Measurements from ENCODE around the gene ZBTB24.
A peak's percentile ranks its signal among the peaks of the same experiment; 100 is the strongest.

The ZBTB24 gene

DNA sequence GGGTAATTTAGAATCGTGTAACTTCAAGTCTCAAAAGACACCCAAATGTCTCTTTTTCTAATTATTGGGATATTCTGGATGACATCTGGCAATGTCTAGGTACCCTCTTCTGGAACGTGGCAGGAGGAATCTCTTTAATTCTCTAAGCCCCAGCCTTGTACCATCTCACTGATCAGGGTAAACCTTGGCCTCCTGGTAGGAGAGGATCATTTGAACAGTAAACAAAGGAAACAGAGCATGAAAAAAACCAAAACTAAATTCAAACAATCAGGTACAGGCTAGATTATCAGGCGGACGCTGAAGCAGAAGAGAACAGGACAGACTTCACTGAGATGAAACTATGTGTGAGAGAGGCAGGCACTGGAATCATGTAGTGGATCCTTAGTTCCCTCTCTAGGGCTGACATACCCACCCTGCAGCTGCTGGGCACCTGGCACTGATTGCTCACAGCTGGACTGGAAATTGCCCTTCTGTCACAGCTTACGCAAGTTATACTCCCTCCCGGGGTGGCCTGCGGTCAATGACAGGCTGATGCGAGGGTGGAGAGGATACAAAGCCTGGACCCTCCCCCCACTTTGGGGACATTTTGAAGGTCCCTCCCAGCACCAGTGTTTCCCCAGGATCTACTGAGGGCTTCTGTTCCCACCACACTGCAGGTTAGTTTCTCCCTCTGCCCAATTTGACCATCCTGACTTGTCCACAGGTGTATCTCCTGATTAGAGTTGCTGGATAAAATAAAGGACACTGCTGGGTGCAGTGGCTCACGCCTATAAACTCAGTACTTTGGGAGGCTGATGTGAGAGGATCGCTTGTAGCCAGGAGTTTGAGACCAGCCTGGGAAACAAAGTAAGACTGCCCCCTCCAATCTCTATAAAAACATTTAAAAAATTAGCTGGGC is 20.6 kb upstream of the ZBTB24 start:
- Histone ChIP-seq H3K4me3 (ENCODE audit: low read depth, low read length) (no peak overlapping the region), H3K36me3 (ENCODE audit: control insufficient read depth, insufficient read depth, low read length) (no peaks in the 10 kb centered on the region), H3K4me1 (peaks cover 24% of the 10 kb centered on the region), H3K9me3 (ENCODE audit: control insufficient read depth, low read length) (no peaks in the 10 kb centered on the region), H3K27ac (peak overlapping the region; percentile 89), H2AFZ (peak overlapping the region; percentile 61), H3K9ac (no peak overlapping the region), H3K4me2 (ENCODE audit: low read length) (peak overlapping the region; percentile 0), H3K79me2 (no peaks in the 10 kb centered on the region), H3K27me3 (ENCODE audit: control insufficient read depth, insufficient read depth, low read length) (no peaks in the 10 kb centered on the region)
- no peak for TF ChIP-seq CTCF (IDR thresholded peaks at IDR 0.05)

DNA sequence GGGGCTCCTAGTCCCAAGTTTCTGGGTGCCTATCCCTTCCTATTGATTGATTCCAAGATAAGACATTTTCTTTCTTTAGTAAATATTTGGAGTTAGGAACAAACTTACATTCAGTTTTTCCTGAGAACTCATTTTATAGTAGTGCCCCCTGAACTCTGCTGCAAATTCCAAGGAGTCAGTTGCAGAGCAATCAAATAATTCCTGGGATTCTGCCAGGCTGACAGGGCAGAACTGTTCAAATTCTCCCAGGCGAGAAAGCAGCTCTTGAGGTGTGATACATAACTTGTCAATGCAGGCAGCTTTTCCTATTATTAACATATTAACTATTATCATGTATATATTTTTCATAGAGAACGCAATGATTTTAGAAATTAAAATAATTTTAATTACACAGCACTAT is 15.9 kb upstream of the ZBTB24 start:
- no peaks in the 10 kb centered on the region for H3K36me3 ChIP-seq (ENCODE audit: control insufficient read depth, insufficient read depth, low read length)
- no peak overlapping the region for H3K27ac ChIP-seq
- H3K4me3 ChIP-seq (ENCODE audit: low read depth, low read length), result no peak overlapping the region
- no peak overlapping the region for H3K4me2 ChIP-seq (ENCODE audit: low read length)
- no peaks in the 10 kb centered on the region for H3K9me3 ChIP-seq (ENCODE audit: control insufficient read depth, low read length)
- TF ChIP-seq CTCF (IDR thresholded peaks at IDR 0.05), result no peak
- no peaks in the 10 kb centered on the region for H3K79me2 ChIP-seq
- peaks cover 7% of the 10 kb centered on the region for H3K4me1 ChIP-seq
- H3K9ac ChIP-seq, result no peak overlapping the region
- H2AFZ ChIP-seq, result no peak overlapping the region
- no peaks in the 10 kb centered on the region for H3K27me3 ChIP-seq (ENCODE audit: control insufficient read depth, insufficient read depth, low read length)

- Histone ChIP-seq H3K4me2 (ENCODE audit: low read length) (peak overlapping the region; percentile 17), H2AFZ (no peak overlapping the region), H3K27ac (no peak overlapping the region), H3K9me3 (ENCODE audit: control insufficient read depth, low read length) (no peaks in the 10 kb centered on the region), H3K4me1 (peaks cover 2% of the 10 kb centered on the region), H3K36me3 (ENCODE audit: control insufficient read depth, insufficient read depth, low read length) (no peaks in the 10 kb centered on the region), H3K79me2 (no peaks in the 10 kb centered on the region), H3K9ac (no peak overlapping the region), H3K4me3 (ENCODE audit: low read depth, low read length) (no peak overlapping the region), H3K27me3 (ENCODE audit: control insufficient read depth, insufficient read depth, low read length) (no peaks in the 10 kb centered on the region)
- TF ChIP-seq CTCF (IDR thresholded peaks at IDR 0.05), result no peak
Measured at GRCh38 chr6:109498052-109498451, 15.0 kb upstream of the ZBTB24 start.

- Histone ChIP-seq H3K79me2 (no peaks in the 10 kb centered on the region), H3K27ac (no peak overlapping the region), H2AFZ (no peak overlapping the region), H3K4me1 (peaks cover 10% of the 10 kb centered on the region), H3K9me3 (ENCODE audit: control insufficient read depth, low read length) (no peaks in the 10 kb centered on the region), H3K4me2 (ENCODE audit: low read length) (no peak overlapping the region), H3K4me3 (ENCODE audit: low read depth, low read length) (no peak overlapping the region), H3K36me3 (ENCODE audit: control insufficient read depth, insufficient read depth, low read length) (no peaks in the 10 kb centered on the region), H3K9ac (no peak overlapping the region), H3K27me3 (ENCODE audit: control insufficient read depth, insufficient read depth, low read length) (no peaks in the 10 kb centered on the region)
- no peak for TF ChIP-seq CTCF (IDR thresholded peaks at IDR 0.05)
Measured at GRCh38 chr6:109496036-109496772, 13.2 kb upstream of the ZBTB24 start.
